Retinal pigment epithelial cell (primary cell): ENCODE data around the gene ADGRD1.

ENCODE experiments used
- DNase-seq: peaks from one replicate; pipeline ENCODE4 v3.0.0-alpha.2; 2010; ENCODE audit warnings: low read depth
- H3K4me3 ChIP-seq: 2 replicates; pipeline ENCODE4 v1.5.1; 2011; ENCODE audit warnings: mild to moderate bottlenecking, low read length, control low read depth, moderate library complexity
- CTCF ChIP-seq: conservative IDR thresholded peaks from 2 replicates; pipeline ENCODE4 v1.5.1; 2011; ENCODE audit warnings: low read depth, low read length, control low read depth, inconsistent platforms

The ADGRD1 gene

GRCh38 chr12:131038961-131039950 lies 85.5 kb downstream of the ADGRD1 start:
- no peak for TF ChIP-seq CTCF
- no peak for DNase-seq
- no peak overlapping the region for H3K4me3 ChIP-seq

- H3K4me3 ChIP-seq = no peak overlapping the region
- no peak for TF ChIP-seq CTCF
- no peak for DNase-seq
These were observed 86.8 kb downstream of the ADGRD1 start for GRCh38 chr12:131040491-131040890.

- no peak for DNase-seq
- no peak overlapping the region for H3K4me3 ChIP-seq
- no peak for TF ChIP-seq CTCF
These were observed 87.7 kb downstream of the ADGRD1 start for GRCh38 chr12:131041216-131041967.

GRCh38 chr12:131041968-131042833 lies 88.5 kb downstream of the ADGRD1 start:
- no peak overlapping the region for H3K4me3 ChIP-seq
- no peak for TF ChIP-seq CTCF
- DNase-seq = no peak

GRCh38 chr12:131042834-131043245 lies 89.1 kb downstream of the ADGRD1 start:
- DNase-seq = no peak
- no peak overlapping the region for H3K4me3 ChIP-seq
- TF ChIP-seq CTCF = no peak

- TF ChIP-seq CTCF = no peak
- H3K4me3 ChIP-seq = no peak overlapping the region
- no peak for DNase-seq
These were observed 89.7 kb downstream of the ADGRD1 start for GRCh38 chr12:131043401-131043871.
